Vagina (tissue), 2 donors: ENCODE data around the gene KAZN.

Experiments used
- CTCF ChIP-seq, 3 experiments: fragments of 450-650 bp in 2 of 3; fragments of 200-600 bp in 1 of 3; sonication (generic) in 1 of 3; IDR thresholded peaks; one replicate each; pipeline ENCODE4 v1.5.1; 2017 to 2019; ENCODE audit warnings: antibody characterized with exemption in 3 of 3, mild to moderate bottlenecking in 2 of 3, moderate library complexity in 2 of 3
- POLR2AphosphoS5 ChIP-seq, 2 donors: sonication (generic); formaldehyde crosslinking; IDR thresholded peaks; one replicate each; pipeline ENCODE4 v1.9.0; 2017; ENCODE audit warnings: antibody characterized with exemption in 2 of 2, mild to moderate bottlenecking in 2 of 2, low read depth in 1 of 2; ENCODE audit not compliant: insufficient read depth in 1 of 2

GRCh38 chr1:14646973-14647372 is 48.5 kb downstream of the KAZN start:
- no peak for TF ChIP-seq CTCF (IDR thresholded peaks at IDR 0.05)
- TF ChIP-seq POLR2AphosphoS5 (IDR thresholded peaks at IDR 0.05; ENCODE audit: insufficient read depth in 1 of 2, low read depth in 1 of 2): no peak
